ENCODE results near the gene OPRM1.

The OPRM1 gene

GRCh38 chr6:154095571-154095970, 56.5 kb downstream of the OPRM1 start:
- DNase-seq (ENCODE audit: low read depth) = no peak
- H3K4me3 ChIP-seq (ENCODE audit: low read depth, low read length) = no peak overlapping the region
- TF ChIP-seq, protein P1, sequence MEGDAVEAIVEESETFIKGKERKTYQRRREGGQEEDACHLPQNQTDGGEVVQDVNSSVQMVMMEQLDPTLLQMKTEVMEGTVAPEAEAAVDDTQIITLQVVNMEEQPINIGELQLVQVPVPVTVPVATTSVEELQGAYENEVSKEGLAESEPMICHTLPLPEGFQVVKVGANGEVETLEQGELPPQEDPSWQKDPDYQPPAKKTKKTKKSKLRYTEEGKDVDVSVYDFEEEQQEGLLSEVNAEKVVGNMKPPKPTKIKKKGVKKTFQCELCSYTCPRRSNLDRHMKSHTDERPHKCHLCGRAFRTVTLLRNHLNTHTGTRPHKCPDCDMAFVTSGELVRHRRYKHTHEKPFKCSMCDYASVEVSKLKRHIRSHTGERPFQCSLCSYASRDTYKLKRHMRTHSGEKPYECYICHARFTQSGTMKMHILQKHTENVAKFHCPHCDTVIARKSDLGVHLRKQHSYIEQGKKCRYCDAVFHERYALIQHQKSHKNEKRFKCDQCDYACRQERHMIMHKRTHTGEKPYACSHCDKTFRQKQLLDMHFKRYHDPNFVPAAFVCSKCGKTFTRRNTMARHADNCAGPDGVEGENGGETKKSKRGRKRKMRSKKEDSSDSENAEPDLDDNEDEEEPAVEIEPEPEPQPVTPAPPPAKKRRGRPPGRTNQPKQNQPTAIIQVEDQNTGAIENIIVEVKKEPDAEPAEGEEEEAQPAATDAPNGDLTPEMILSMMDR (IDR thresholded peaks at IDR 0.05; ENCODE audit: control insufficient read depth, extremely low read depth, insufficient read depth) = no peak

GRCh38 chr6:154096316-154096715, 57.3 kb downstream of the OPRM1 start:
- DNase-seq (ENCODE audit: low read depth) = no peak
- no peak overlapping the region for H3K4me3 ChIP-seq (ENCODE audit: low read depth, low read length)
- TF ChIP-seq, protein P1 (IDR thresholded peaks at IDR 0.05; ENCODE audit: control insufficient read depth, extremely low read depth, insufficient read depth) = no peak

DNA sequence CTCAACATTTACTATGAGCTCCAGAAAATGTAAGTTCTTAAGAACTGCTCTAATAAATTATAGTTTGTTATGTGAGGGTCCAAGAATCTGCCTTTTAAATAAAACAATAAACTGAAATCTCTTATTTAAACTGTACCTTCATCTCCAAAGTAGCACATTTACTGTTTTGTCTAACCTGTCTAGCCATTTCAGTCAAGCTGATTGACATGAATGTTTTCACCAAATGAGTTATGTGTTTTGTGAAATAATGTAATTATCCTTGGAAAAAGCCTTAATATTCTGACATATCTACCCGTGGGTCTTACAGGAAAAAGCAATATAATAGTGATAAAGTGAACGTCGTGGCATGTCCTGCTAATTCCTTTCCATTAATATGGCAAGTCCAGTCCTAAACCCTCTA, 57.8 kb downstream of the OPRM1 start:
- no peak for DNase-seq (ENCODE audit: low read depth)
- no peak overlapping the region for H3K4me3 ChIP-seq (ENCODE audit: low read depth, low read length)

GRCh38 chr6:154099211-154099610, 60.2 kb downstream of the OPRM1 start:
- DNase-seq (ENCODE audit: low read depth) = no peak
- TF ChIP-seq, protein P1 (IDR thresholded peaks at IDR 0.05; ENCODE audit: control insufficient read depth, extremely low read depth, insufficient read depth) = no peak
- no peak overlapping the region for H3K4me3 ChIP-seq (ENCODE audit: low read depth, low read length)

More for the DNA sequence above, 57.8 kb downstream of the OPRM1 start:
- TF ChIP-seq, protein P1 (IDR thresholded peaks at IDR 0.05; ENCODE audit: control insufficient read depth, extremely low read depth, insufficient read depth) = no peak

DNA sequence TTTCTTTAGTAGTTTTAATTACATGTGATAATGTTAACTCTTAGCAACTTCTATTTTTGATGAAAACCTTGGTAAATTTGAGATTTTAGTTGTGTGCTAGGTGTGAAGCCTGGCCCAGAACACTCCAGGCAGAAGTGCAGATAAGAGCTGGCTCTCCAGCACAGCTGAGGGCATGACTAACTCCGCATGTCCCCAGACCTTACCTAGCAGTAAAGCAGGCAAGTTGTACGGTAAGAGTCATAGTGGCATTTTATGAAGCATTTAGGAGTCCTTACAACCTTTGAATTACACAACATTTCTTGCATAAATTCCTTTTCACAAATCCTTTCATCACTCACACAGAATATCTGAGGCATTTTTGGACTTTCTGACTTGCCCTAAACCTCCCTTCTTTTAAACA, 67.2 kb downstream of the OPRM1 start:
- H3K4me3 ChIP-seq (ENCODE audit: low read depth, low read length) = no peak overlapping the region
- TF ChIP-seq, protein P1 (IDR thresholded peaks at IDR 0.05; ENCODE audit: control insufficient read depth, extremely low read depth, insufficient read depth) = no peak
- DNase-seq (ENCODE audit: low read depth) = no peak

GRCh38 chr6:154111025-154111424, 72.0 kb downstream of the OPRM1 start:
- H3K4me3 ChIP-seq (ENCODE audit: low read depth, low read length) = no peak overlapping the region
- TF ChIP-seq, protein P1 (IDR thresholded peaks at IDR 0.05; ENCODE audit: control insufficient read depth, extremely low read depth, insufficient read depth) = no peak
- DNase-seq (ENCODE audit: low read depth) = no peak

- DNase-seq (ENCODE audit: low read depth) = no peak
- TF ChIP-seq, protein P1 (IDR thresholded peaks at IDR 0.05; ENCODE audit: control insufficient read depth, extremely low read depth, insufficient read depth) = no peak
- H3K4me3 ChIP-seq (ENCODE audit: low read depth, low read length) = no peak overlapping the region
Measured at GRCh38 chr6:154112181-154112809, 73.3 kb downstream of the OPRM1 start.

Data from LNCaP clone FGC (cell line).